Ovary (tissue), 9 donors: ENCODE data around the gene CLCNKB. TPM values are rescaled to one million over a fixed set of nuclear protein-coding genes. Genes with fewer than 3 reads are reported as not detected.
"Not testable (repeated sequence)": the region's sequence is repeated elsewhere in the genome, so short reads cannot be mapped to it uniquely, and the experiment has no call there.

Source experiments
- DNase-seq, 5 donors: peaks; one replicate each; pipeline ENCODE4 v3.0.0-alpha.2; 2019 to 2020
- H3K27ac ChIP-seq, 2 donors: fragments of 200-600 bp; one replicate each; pipeline versions ENCODE4 v1.5.1 to v1.8.0; 2019 to 2022
- H3K27me3 ChIP-seq: fragments of 200-600 bp; one replicate; pipeline ENCODE4 v1.8.0; 2022
- H3K36me3 ChIP-seq: fragments of 200-600 bp; sonication (generic); one replicate; pipeline ENCODE4 v1.5.1; 2019
- H3K4me1 ChIP-seq: one replicate; pipeline ENCODE4 v1.8.1; 2013; ENCODE audit warnings: mild to moderate bottlenecking, moderate library complexity; ENCODE audit not compliant: insufficient read depth
- H3K4me3 ChIP-seq: fragments of 200-600 bp; sonication (generic); one replicate; pipeline ENCODE4 v1.5.1; 2017
- H3K9me3 ChIP-seq, 2 donors: fragments of 200-600 bp in 1 of 2; sonication (generic) in 1 of 2; one replicate each; pipeline versions ENCODE4 v1.5.1 to v1.8.1; 2013 to 2019; ENCODE audit warnings: mild to moderate bottlenecking in 1 of 2, moderate library complexity in 1 of 2
- CTCF ChIP-seq, 3 donors: fragments of 450-650 bp in 2 of 3; fragments of 200-600 bp in 1 of 3; IDR thresholded peaks; one replicate each; pipeline versions ENCODE4 v1.5.1 to v1.8.0; 2016 to 2022; ENCODE audit warnings: antibody characterized with exemption in 3 of 3, mild to moderate bottlenecking in 1 of 3
- EP300 ChIP-seq: sonication (generic); formaldehyde crosslinking; IDR thresholded peaks from one replicate; pipeline ENCODE4 v1.6.1; 2017; ENCODE audit warnings: antibody characterized with exemption
- POLR2A ChIP-seq: fragments of 450-650 bp; IDR thresholded peaks from one replicate; pipeline ENCODE4 v1.6.1; 2017; ENCODE audit warnings: antibody characterized with exemption, mild to moderate bottlenecking, moderate library complexity
- WGBS, 3 donors: extraction: QIAGEN DNeasy Blood & Tissue Kit in 1 of 3; methylation state at CpG; one replicate each; pipeline versions ENCODE4 v1.1.5 to v1.1.7; 2013 to 2017; 5-methylcytosine and 5-hydroxymethylcytosine counted together
- intact Hi-C, 4 donors: fragments of 100-400 bp; cut with DNase I; formaldehyde crosslinking; loops; one replicate each; pipeline versions ENCODE4 v1.11.0 to v1.15.1; 2022 to 2023
- polyA plus RNA-seq, 2 donors: library from polyadenylated mRNA; stranded (reverse); fragments of 200-250 nt in 1 of 2; fragments of 350-450 nt in 1 of 2; fragmentation: Illumina TruSeq in 1 of 2; extraction: RNeasy Lipid Tissue Mini Kit (QIAGEN cat#74804) in 1 of 2; gene quantifications; one replicate each; pipeline ENCODE4 v1.2.3, GENCODE V29; 2013 to 2014
- total RNA-seq, 7 donors: library from RNA; depleted of rRNA in 2 of 7; stranded (reverse); fragments of >200 nt in 2 of 7; fragmentation: NEBNext Ultra II Directional in 3 of 7; extraction: Animal tissue kit (Norgen Biotek cat#: 25700) in 3 of 7; gene quantifications; one replicate each; pipeline versions ENCODE4 v1.1.0 to v1.2.4, GENCODE V29; 2016 to 2023
- donor health status: DM: no; HTN: no; CAD: no; lungs with moderate emphysema.
- donor health status: DM: no; HTN: no; CAD: no.
- donor health status: Bipolar disorder and iron deficiency.
- donor health status: DM: yes; HTN: yes; CAD: no.
- donor health status: DM: no; HTN: no; CAD: no.
- donor health status: DM: yes; HTN: yes; CAD: no.

Gene CLCNKB
- total and polyA plus RNA-seq, 9 donors: 0.18 to 8.2 (median 1.3) TPM; not detected in 1

GRCh38 chr1:16028237-16029002, 15.2 kb upstream of the CLCNKB start:
- WGBS, 3 donors: 46 to 65% (median 55%) methylated on average over 19 of the region's 19 CpGs
- TF ChIP-seq POLR2A (no peak), EP300 (no peak), CTCF (IDR thresholded peaks at IDR 0.05) (no peak)
- intact Hi-C loops: no loop called here
- H3K27me3 ChIP-seq: no peaks in the 10 kb centered on the region
- H3K27ac ChIP-seq: no peak overlapping the region
- H3K4me3 ChIP-seq: no peak overlapping the region
- DNase-seq: peak in 2 of 5 donors; percentile 23 to 31
- peaks cover 7% of the 10 kb centered on the region for H3K4me1 ChIP-seq
- no peaks in the 10 kb centered on the region for H3K9me3 ChIP-seq
- no peaks in the 10 kb centered on the region for H3K36me3 ChIP-seq

- H3K36me3 ChIP-seq, H3K27ac ChIP-seq, DNase-seq, H3K9me3 ChIP-seq, H3K4me1 ChIP-seq, intact Hi-C loops, H3K27me3 ChIP-seq, H3K4me3 ChIP-seq: not testable (repeated sequence)
- WGBS, 3 donors: 42 to 64% (median 58%) methylated on average over 8 to 13 of the region's 13 CpGs
Observed at GRCh38 chr1:16029003-16029268, 14.6 kb upstream of the CLCNKB start.

DNA sequence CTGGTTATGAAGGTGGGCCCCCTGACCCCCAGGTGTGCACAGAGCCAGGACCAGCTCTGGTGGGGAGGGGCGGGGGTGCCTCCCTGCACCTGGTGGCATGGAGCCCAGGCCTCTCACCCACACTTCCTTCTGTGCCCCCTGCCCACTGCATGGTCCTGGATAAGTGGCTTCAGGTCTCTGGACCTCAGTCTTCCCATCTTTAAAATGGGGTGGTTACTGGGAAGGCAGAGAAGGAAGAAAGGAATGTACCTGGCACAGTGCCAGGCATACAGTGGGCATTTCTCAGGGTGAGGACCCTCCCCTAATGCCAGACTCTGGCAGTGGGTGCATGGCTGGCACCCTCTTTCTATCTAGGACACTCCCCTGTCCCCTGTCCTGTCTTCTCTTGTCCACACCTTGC, 14.3 kb upstream of the CLCNKB start:
- WGBS, 3 donors: 91 to 100% (median 100%) methylated on average over 1 of the region's 1 CpG

DNA sequence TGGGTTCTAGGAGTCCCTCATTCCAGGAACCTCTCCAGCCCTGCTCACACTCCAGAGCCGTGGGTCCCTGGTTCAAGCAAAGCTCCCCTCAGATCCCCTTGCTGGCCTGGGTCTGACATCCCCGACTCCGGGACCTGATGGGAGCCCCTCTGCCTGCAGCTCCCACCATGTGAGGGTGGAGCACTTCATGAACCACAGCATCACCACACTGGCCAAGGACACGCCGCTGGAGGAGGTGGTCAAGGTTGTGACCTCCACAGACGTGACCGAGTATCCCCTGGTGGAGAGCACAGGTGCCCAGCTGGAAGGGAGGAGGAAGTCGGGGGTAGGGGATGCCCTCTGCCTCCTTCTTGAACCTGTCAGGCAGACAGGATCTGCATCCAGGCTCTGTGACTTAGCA, 12.0 kb upstream of the CLCNKB start:
- TF ChIP-seq CTCF (IDR thresholded peaks at IDR 0.05): no peak
- no peak for TF ChIP-seq POLR2A
- no peak for TF ChIP-seq EP300
- Histone ChIP-seq H3K9me3 (no peaks in the 10 kb centered on the region), H3K27me3 (no peaks in the 10 kb centered on the region), H3K27ac (no peak overlapping the region), H3K4me1 (peaks cover 7% of the 10 kb centered on the region), H3K4me3 (no peak overlapping the region), H3K36me3 (no peaks in the 10 kb centered on the region)
- 65 to 75% (median 71%) methylated on average over 5 to 8 of the region's 8 CpGs for WGBS, 3 donors
- peak in 2 of 5 donors; percentile 24 to 26 for DNase-seq
- intact Hi-C loops: no loop called here

More for the DNA sequence above, 14.3 kb upstream of the CLCNKB start:
- peak in 2 of 5 donors; percentile 21 to 34 for DNase-seq
- Histone ChIP-seq H3K27ac (no peak overlapping the region), H3K27me3 (no peaks in the 10 kb centered on the region), H3K36me3 (no peaks in the 10 kb centered on the region), H3K9me3 (no peaks in the 10 kb centered on the region), H3K4me3 (no peak overlapping the region), H3K4me1 (peaks cover 7% of the 10 kb centered on the region)
- TF ChIP-seq CTCF (IDR thresholded peaks at IDR 0.05): no peak
- no peak for TF ChIP-seq POLR2A
- no peak for TF ChIP-seq EP300
- intact Hi-C loops: no loop called here

- H3K4me3 ChIP-seq: no peak overlapping the region
- intact Hi-C loops: loop anchor here in 3 of 4 donors (1.0 to 2.0 kb wide), 2 partner anchors 23 to 24 kb away; no protein-coding TSS in a partner anchor
- 52 to 58% (median 55%) methylated on average over 16 to 18 of the region's 18 CpGs for WGBS, 3 donors
- H3K36me3 ChIP-seq: no peaks in the 10 kb centered on the region
- H3K27me3 ChIP-seq: no peaks in the 10 kb centered on the region
- H3K27ac ChIP-seq: no peak overlapping the region
- H3K9me3 ChIP-seq: no peaks in the 10 kb centered on the region
- DNase-seq: peak; percentile 88 to 92 (median 89)
- peaks cover 4% of the 10 kb centered on the region for H3K4me1 ChIP-seq
- TF ChIP-seq CTCF (IDR thresholded peaks at IDR 0.05) (peak; percentile 97 to 99 (median 98)), POLR2A (no peak), EP300 (no peak)
Observed at GRCh38 chr1:16032388-16033102, 11.0 kb upstream of the CLCNKB start.

GRCh38 chr1:16033103-16033632, 10.4 kb upstream of the CLCNKB start:
- H3K4me1 ChIP-seq, H3K27me3 ChIP-seq, H3K27ac ChIP-seq, H3K4me3 ChIP-seq, H3K36me3 ChIP-seq, H3K9me3 ChIP-seq: not testable (repeated sequence)
- intact Hi-C loops: loop anchor here in 2 of 4 donors (2.0 kb wide), 1 partner anchor 24 kb away; no protein-coding TSS in a partner anchor
- peak in 1 of 5 donors; percentile 43 for DNase-seq
- WGBS, 3 donors: 63 to 64% (median 64%) methylated on average over 7 of the region's 7 CpGs

GRCh38 chr1:16036461-16036860, 7.1 kb upstream of the CLCNKB start:
- 86 to 94% (median 88%) methylated on average over 10 to 11 of the region's 11 CpGs for WGBS, 3 donors
- H3K4me3 ChIP-seq, H3K27ac ChIP-seq, H3K36me3 ChIP-seq, H3K27me3 ChIP-seq, H3K4me1 ChIP-seq, DNase-seq, H3K9me3 ChIP-seq: not testable (repeated sequence)
- intact Hi-C loops: loop anchor here in 1 of 4 donors (2.0 kb wide), 1 partner anchor 22 kb away; no protein-coding TSS in a partner anchor
